Hindlimb muscle (tissue), 1 donor: ENCODE results near the gene CST4. TPM values are rescaled to one million over a fixed set of nuclear protein-coding genes. Genes with fewer than 3 reads are reported as not detected.
A peak's percentile ranks its signal among the peaks of the same experiment; 100 is the strongest.
"Not testable (repeated sequence)": the region's sequence is repeated elsewhere in the genome, so short reads cannot be mapped to it uniquely, and the experiment has no call there.

Experiments used
- DNase-seq: peaks from one replicate; pipeline ENCODE4 v3.0.0-alpha.2; 2013
- polyA plus RNA-seq: library from polyadenylated mRNA; unstranded; fragments of 120-200 nt; gene quantifications from one replicate; pipeline ENCODE4 v1.2.1, GENCODE V29; 2013; ENCODE audit not compliant: insufficient read length

Gene CST4
- polyA plus RNA-seq, 1 donor, result not detected

DNA sequence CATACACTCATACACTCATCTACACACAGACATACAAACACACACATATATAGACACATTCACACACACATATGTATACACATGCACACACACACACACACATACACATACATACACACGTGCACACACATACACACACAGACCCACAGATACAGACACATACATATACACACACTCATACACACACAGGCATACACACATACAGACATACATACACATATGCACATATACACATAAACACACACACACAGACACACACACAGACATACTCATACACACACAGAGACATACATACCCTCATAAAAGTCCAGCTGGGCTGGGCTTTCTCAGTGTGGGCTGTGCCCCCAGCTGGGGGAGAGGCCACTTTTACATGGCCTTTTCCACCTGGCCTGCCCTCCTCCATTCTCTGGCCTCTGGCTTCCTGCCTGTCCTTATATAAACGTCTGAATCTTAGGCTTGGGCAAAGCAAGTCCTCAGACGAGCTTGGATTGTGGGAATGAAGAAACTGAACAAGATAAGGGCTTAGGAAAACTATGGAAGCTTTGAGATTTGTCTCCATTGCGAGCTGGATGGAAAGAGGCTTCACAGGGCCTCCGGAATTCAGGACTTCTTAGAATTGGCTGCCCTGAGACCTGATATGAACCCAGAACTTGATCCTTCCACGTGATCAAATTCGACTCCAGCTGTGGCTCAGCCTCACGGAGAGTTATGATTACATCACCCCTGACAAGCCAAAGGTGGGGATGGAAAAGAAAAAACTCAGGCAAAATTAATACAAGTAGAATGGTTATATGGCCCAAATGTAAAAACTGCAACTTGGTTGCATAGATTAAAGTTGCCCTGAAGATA, 28.6 kb downstream of the CST4 start:
- DNase-seq, result no peak

GRCh38 chr20:23659610-23659988, 29.2 kb downstream of the CST4 start:
- DNase-seq, result not testable (repeated sequence)

- no peak for DNase-seq
Observed at GRCh38 chr20:23658989-23659609, 29.7 kb downstream of the CST4 start.

- no peak for DNase-seq
Observed at GRCh38 chr20:23658336-23658735, 30.5 kb downstream of the CST4 start.

- DNase-seq, result no peak
Observed at GRCh38 chr20:23657202-23657601, 31.6 kb downstream of the CST4 start.

GRCh38 chr20:23656372-23656771, 32.5 kb downstream of the CST4 start:
- DNase-seq, result no peak

DNA sequence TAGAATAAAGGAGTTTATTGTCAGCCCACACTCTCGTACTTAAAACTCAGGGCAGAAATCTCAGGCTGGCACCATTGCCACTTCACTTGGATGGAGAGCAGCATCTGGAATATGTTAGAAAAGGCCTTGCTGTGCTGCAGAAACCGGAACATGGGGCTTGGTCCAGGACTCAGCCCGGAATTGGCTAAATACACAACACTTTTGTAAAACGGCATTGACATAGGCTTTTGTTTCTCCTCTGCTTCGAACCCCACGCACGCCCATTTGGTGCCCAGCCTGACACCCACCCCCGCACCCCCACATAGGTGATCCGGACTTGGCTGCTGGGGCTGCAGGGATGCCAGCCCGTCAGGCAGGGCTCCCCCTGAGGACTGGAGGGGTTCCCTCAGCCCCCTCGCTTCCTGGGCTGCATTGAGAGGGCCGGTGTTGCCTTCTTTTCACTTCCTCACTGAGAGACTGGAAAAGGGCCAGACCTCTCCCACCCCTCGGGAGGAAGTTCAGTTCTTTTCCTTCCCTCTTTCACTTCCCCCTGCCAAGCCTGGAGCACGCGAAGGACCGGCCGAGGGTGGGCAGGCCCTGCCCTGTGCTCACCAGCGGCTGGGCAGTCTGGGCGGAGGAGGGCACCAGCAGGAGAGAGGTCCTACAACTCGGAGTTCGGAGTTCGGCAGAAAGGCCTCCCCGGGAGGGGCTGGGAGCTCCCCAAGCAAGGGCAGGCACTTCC, 33.2 kb downstream of the CST4 start:
- DNase-seq, result peak; percentile 72

DNA sequence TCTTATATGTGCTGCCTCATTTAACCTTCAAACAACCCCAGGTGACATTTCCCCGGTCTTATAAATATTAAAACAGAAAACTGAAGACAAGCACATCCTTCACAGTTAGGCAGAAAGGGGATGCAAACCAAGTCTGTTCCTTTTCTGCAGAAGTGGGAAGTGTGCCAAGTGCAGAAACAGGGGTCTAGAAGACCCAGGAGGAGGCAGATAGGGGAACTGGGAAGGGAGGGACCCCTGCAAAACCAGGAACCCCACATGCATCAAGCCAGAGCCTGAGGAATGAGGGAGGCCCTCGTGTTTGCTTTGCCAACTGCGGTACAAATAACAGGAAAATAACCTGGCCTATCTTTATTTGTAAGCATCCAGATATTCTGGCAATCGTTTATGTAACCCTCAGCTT, 34.1 kb downstream of the CST4 start:
- DNase-seq, result no peak

GRCh38 chr20:23654000-23654399, 34.8 kb downstream of the CST4 start:
- no peak for DNase-seq

DNA sequence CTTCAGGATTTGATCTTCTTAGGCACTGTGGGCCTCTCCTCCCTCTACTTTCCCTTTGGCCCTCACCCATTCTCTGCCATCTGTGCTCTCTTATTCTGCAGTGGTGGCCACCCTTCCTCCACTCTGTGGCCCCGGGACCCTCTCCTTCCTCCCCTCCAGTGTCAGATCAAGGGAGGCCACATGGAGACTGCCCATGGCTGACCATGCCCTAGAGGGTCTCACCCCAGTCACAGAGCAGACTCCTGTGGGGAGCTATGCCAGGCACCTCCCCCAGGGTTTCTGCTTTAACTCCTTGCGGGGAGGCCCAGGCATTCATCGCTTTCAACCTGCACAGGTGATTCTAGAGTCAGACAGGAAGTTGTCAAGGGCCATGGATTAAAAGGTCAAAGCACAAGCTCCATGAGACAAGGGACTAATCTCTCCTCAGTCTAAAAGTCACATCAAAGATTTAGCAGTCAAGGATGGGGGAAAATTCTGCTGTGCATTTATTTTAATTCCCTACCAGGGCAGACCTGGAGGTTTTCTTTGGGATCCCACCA, 35.4 kb downstream of the CST4 start:
- DNase-seq, result no peak

- DNase-seq, result no peak
Observed at GRCh38 chr20:23652926-23653325, 35.9 kb downstream of the CST4 start.

DNA sequence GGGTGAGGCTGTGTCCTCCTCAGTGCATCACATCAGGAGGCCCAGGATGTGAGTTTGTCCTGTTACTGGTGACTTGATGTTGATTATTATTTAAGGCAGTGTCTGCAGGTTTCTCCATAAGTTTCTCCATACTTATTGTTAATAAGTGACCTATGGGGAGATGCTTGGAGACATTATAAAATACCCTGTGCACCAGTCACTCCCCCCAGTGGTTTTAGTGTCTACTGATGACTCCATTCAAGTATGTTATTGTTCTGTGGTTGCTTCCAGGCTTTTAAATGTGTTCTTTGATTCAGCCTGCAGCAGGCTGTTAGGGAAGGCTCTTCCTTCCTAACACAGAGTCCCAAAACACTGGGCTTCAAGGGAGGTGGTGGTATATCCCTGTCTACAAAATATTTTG, 36.5 kb downstream of the CST4 start:
- no peak for DNase-seq

GRCh38 chr20:23651117-23651516, 37.7 kb downstream of the CST4 start:
- DNase-seq, result no peak

DNA sequence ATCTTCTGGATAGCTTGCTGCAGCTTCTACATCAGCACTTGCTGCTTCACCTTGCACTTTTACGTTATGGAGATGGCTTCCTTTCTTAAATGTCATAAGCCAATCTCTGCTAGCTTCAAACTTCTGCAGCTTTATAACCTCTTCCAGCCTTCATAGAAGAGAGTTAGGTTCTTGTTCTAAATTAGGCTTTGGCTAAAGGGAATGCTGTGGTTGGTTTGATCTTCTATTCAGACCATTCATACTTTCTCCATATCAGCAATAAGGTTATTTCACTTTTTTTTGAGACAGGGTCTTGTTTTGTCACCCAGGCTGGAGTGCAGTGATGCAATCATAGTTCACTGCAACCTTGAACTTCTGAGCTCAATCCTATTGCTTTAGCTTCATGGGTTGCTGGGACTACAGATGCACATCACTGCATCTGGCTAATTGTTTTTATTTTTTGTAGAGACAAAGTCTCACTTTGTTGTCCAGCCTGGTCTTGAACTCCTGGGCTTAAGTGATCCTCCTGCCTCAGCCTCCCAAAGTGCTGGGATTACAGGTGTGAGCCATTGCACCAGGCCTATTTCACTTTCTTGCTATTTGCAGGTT, 38.9 kb downstream of the CST4 start:
- no peak for DNase-seq

DNA sequence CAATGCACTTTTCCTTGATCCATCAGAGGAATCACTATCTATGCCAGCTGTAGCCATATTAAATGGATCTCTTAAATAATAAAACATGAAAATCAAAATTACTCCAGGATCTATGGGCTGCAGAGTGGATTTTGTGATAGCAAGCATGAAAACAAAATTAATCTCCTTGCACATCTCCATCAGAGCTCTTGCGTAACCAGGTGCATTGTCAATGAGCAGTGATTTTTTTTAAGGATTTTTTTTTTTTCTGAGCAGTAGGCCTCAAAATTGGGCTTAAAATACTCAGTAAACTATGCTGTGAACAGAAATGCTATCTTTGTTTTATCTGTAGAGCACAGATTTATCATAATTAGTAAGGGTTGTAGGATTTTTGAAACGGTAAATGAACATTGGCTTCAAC, 39.6 kb downstream of the CST4 start:
- no peak for DNase-seq

DNA sequence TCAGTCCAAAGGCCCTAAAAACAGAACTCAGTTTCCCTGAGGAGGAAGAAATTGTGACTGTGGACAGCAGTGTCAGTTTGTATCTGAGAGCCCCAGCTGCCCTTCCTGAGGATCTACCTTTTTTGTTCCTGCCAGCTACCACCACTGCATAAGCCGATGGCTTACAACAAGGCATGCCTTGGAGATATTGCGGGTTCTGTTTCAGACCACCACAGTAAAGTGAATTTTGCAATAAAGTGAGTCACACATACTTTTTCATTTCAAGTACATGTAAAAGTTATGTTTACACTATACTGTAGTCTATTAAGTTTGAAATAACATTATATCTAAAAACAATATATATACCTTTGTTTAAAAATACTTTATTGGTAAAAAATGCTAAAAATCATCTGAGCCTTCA, 41.5 kb downstream of the CST4 start:
- DNase-seq, result no peak

DNA sequence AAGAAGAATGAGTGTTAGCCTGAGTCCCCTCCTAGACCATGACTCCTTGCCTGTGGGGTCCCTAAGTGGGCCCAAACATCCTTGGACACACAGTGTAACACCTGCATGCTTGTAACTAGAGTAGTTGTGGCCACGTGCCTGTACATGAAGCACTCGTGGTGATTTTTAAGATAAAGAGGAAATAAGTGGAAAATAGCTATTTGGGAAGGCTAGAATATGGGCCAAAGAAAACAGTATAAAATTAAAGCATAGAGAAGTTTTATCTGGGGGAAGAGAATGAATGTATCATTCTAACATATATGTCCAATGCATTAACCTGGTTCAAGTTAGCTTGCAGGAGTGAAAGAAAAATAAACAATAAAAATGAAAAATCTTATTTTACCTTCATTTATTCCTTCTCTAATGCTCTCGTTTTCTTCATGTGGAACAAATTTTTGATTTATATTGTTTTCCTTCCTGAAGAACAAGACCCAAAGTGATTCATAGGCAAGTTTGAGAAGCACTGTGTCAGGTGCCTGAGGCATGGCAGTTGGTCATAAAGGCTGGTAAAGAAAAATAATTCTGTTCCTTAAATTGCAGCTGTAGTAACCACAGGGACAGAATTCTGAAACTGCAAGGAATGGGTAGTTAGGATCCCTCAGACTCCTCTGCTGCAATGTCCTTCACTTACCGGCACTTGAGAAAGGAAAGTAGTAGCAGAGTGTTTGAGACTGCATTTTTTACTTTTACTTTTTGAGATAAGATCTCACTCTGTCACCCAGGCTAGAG, 42.5 kb downstream of the CST4 start:
- DNase-seq, result no peak

DNA sequence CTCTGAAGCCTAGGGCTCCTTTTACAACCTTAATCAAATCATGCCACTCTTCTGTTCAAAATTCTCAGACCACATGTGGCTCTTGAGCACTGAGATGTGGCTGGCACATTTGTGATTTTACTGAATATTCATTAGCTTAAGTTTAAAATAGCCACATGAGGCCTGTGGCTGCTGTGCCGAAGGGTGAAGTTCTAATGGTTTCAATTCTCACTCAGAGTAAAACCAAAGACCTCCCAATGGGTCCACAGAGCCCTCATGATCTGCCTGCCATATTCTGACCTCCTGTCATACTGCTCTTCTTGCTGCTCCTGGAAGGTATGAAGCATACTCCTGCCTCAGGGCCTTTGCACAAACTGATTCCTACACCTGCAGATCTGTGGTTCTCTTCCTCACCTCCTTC, 43.3 kb downstream of the CST4 start:
- DNase-seq, result no peak

DNA sequence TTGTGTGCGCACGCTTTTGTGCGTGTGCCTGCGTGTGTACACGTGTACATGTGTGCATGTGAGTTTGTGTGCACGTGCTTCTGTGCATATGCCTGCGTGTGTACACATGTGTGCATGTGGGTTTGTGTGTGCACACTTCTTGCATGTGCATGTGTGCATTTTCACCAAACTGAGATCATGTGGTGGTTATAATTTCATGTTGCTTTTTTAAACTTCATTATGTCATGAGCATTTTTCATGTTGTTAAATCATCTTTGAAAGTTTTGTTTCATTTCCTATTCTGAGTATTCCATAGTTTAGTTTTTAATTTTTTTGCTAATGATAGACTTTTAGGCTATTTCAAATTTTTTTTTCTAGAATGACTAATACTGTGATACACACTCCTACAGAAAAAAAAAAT, 44.7 kb downstream of the CST4 start:
- DNase-seq, result no peak

DNA sequence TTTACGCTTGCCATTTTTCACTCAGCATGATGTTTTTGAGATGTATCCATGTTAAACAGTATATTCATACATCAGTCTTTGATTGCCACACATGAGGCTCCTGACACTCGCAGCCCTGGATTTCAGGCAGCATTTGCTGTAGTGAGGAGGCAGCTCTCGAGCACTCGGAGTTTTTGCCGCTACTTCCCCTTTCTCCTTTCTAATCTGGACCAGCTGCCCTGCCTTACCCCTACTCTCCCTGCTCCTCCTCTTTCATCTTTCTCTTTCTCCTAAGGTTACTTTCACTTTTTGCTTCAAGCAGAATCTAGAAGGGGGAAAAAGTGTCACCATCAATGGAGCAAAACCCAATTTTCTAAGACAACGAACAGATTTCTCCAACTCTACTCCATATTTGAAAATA, 45.2 kb downstream of the CST4 start:
- DNase-seq, result no peak

- DNase-seq, result no peak
Observed at GRCh38 chr20:23641936-23642751, 46.7 kb downstream of the CST4 start.
